GM21381 (cell line): ENCODE data around the gene FAM187B.
"Not testable (repeated sequence)": the region's sequence is repeated elsewhere in the genome, so short reads cannot be mapped to it uniquely, and the experiment has no call there.

Experiments
- ATAC-seq: cut with Tn5 transposase; IDR thresholded peaks from one replicate; pipeline ENCODE4 v1.9.1; 2021; ENCODE audit warnings: mild to moderate bottlenecking, moderate library complexity; ENCODE audit not compliant: unreplicated experiment

FAM187B gene

GRCh38 chr19:35262101-35262761 is 33.7 kb upstream of the FAM187B start:
- no peak for ATAC-seq

- no peak for ATAC-seq
Measured at GRCh38 chr19:35261356-35262100, 33.0 kb upstream of the FAM187B start.

DNA sequence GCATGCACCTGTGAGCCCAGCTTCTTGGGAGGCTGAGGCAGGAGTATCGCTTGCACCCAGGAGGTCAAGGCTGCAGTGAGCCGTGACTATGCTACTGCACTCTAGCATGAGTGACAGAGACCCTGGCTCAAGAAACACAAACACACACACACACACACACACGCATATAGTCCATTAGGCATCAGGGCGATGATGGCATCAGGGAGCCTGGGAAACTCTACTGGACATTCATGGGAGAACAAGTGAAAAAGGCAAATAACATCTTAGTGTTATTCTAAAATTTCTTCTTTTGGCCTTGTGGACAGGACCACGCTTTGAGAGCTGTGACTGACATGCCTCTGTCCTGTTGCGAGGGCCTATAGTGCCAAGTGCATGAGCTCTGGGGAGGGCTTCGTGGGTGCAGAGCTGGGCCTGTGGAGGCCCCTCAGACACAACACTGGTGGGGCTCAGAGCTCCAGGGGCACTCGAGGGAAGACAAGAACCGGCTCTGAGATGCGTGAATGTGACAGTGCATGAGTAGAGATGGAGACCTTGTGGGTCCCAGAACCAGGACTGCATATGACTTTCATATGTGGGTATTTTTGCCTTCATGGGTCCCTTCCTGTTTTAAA is 32.3 kb upstream of the FAM187B start:
- no peak for ATAC-seq

GRCh38 chr19:35257113-35257461 is 28.5 kb upstream of the FAM187B start:
- ATAC-seq: no peak

GRCh38 chr19:35256566-35256965 is 28.0 kb upstream of the FAM187B start:
- ATAC-seq: no peak

GRCh38 chr19:35254341-35255297 is 26.1 kb upstream of the FAM187B start:
- ATAC-seq: no peak

- ATAC-seq: no peak
Measured at GRCh38 chr19:35253316-35254286, 25.1 kb upstream of the FAM187B start.

DNA sequence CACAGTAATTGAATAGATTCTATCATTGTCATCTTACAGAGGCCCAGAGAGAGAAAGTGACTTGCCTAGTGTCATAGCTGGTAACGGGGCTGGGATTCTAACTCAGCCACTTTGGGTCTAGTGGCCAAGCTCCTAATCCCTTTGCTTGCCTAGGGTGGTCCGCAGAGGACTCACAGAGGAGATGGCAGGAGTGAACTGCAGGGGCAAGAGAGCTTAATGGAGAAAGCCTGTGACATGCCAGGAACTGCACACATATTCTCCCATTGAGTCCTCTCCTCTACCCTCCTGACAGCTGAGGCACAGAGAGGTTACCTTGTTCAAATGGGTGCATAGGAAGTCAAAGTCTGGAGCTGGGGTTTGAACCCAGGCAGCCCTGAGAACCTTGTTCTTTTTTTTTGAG is 22.9 kb upstream of the FAM187B start:
- ATAC-seq: no peak

DNA sequence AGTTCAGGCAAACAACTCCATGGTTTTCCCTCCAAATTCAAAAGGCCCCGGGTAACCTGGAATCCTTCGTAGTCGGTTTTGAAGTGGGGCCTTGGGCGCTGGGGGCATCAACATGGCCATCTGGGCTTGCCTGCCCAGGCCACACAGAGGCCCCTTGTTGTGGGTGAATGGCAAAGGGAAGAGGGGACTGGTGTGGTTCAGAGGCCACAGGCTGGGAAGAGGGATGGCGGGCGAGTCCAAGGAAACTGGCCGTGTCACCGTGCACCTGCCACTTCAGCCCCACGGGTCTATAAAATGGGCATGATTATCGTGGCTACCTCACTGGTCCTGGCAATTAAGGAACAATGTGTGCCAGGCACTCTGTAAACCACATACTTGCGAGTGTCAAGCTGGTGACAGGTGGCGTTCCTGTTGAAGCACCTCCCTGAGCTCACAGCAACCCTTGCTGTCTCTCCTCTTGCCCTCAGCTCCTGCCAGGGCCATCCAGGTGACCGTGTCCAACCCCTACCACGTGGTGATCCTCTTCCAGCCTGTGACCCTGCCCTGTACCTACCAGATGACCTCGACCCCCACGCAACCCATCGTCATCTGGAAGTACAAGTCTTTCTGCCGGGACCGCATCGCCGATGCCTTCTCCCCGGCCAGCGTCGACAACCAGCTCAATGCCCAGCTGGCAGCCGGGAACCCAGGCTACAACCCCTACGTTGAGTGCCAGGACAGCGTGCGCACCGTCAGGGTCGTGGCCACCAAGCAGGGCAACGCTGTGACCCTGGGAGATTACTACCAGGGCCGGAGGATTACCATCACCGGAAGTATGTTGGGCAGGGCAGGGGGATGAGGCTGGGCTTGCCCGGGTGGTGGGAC is 21.5 kb upstream of the FAM187B start:
- ATAC-seq: no peak

DNA sequence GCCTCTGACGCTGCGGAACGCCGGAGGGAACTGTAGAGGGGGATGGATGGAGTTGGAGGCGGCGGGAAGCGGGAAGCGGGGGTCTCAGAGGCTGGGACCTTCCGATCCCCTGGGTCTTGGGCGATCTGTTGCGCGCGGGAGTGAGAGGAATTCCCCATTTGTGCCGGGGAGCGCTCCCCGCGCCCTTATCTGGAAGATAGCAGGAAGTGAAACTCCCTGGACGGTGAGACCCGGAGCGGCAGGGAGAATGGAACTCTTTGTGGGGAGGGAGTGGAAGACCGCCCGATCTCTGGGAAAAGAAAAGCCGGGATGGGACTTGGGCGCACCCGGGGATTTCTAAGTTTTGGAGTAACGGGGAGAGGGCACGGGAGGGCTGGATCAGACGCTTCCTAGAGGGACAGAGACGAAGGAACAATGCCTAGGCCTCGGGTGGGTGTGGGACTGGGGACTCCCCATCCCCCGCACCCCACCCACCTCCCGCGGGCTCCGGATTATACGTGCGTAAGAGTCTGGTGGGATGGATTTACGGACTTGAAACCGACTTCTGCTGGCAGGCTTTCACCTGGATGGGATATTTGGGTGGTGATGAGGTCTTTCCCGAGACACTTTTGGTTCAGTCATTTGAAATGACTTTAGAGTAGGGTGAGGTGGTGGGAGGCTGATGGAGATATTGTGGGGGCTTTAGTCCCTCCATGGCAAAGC is 20.8 kb upstream of the FAM187B start:
- ATAC-seq: peak; percentile 4

GRCh38 chr19:35248310-35249145 is 20.0 kb upstream of the FAM187B start, which contains the start of gene LSR:
Gene LSR, plus strand, starts transcription at chr19:35249002. Its CDS starts 21 bp downstream, at chr19:35249023.
- peak; percentile 78 for ATAC-seq

DNA sequence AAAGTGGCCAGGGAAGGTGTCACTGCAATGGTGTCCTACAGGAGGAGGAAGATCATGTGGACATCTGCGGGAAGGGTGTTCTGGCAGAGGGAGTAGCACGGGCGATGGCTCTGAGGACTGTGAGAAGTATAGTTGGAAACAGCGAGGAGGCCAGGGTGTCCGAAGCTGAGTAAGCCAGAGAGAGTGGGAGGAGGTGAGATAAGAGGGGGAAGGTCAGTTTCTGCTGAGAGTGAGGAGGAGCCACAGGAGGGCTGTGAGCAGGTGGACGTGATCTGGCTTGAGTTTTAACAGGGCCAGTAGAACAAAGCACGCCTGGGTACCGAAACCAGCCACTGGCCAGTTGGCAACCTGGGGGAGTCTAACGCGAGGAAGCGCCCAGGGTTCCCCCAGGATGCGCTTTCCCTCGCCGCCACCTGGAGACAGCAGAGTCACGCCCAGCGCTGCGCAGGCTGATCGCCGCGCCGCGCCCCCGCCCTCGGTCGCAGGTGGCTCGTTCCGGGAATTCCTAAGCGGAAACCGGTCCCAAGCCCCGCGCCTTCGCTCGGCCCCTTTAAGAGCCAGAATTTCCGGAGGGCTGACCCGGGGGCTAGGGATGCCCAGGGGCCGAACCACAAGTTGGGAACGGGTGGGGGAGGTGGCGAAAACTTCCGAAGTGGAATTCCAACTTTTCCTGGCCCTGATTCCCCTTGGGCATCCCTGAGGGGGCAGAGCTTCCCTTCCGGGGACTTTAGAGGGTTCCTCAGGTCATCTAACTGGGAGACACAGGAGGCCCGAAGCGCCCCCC is 19.2 kb upstream of the FAM187B start:
- ATAC-seq: peak; percentile 31

- no peak for ATAC-seq
Measured at GRCh38 chr19:35246466-35247092, 18.0 kb upstream of the FAM187B start.

GRCh38 chr19:35241417-35241816 is 12.9 kb upstream of the FAM187B start:
- ATAC-seq: no peak

GRCh38 chr19:35240327-35240726 is 11.8 kb upstream of the FAM187B start:
- no peak for ATAC-seq

- ATAC-seq: not testable (repeated sequence)
Measured at GRCh38 chr19:35239597-35239996, 11.1 kb upstream of the FAM187B start.
